HG03175 (cell line): ENCODE measurements around the gene TFDP2.
"Not testable (repeated sequence)": the region's sequence is repeated elsewhere in the genome, so short reads cannot be mapped to it uniquely, and the experiment has no call there.

Experiments
- ATAC-seq: cut with Tn5 transposase; IDR thresholded peaks from one replicate; pipeline ENCODE4 v1.9.1; 2021; ENCODE audit warnings: mild to moderate bottlenecking, moderate library complexity; ENCODE audit not compliant: unreplicated experiment

Gene TFDP2

DNA sequence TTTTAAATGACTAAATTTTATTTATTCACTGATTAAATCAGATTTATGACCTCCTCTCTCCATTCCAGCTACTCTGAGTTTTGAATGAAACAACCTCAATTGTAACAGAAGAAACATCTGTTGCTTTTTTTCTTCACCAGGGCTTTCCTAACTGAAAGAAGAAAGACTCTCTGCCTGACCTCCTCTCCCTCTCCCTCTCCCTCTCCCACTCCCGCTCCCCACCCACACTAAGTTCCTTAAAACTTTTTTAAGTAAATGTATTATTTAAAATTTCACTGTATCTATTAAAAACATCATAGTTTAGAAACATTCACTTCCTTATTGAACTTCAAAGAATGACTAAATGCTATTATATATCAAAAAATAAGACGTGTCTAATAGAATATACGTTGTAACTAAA lies 122.0 kb downstream of the TFDP2 start:
- no peak for ATAC-seq

DNA sequence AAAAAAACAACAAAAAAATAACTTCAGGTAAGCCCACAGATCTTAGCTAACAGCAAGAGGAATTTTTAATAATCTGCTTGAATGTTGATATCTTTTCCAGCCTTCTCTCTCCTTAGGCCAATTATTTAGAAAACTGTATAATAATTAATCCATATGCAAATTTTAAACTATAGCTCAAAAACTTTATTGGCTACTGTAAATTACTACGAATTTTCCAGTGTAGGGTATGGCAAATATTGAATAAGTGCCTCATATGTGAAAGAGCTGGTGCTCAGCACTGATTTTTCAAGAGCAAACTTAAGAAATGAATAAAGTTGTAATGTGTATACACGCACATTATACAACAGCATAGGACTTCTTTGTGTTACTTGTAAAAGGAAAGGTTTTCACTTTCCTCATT lies 123.0 kb downstream of the TFDP2 start:
- ATAC-seq: no peak

DNA sequence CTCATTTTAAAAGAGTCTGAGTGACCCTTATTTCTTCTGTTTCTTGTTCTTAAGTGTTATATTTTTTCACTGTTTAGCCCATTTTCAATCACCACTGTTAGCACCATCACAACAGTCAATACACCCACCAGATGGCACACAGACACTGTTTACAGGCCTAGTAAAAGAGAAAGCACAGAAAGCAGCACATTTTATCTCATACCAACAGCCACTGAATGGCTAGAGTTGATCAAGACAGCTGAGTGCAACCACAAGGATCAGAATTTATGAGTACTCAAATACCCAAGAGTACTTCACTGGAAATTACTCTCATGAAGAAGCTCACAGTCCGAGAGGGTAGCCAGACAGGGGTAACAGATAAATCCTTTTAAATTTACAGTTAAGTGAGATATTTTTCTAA lies 127.0 kb downstream of the TFDP2 start:
- ATAC-seq: peak; percentile 71

DNA sequence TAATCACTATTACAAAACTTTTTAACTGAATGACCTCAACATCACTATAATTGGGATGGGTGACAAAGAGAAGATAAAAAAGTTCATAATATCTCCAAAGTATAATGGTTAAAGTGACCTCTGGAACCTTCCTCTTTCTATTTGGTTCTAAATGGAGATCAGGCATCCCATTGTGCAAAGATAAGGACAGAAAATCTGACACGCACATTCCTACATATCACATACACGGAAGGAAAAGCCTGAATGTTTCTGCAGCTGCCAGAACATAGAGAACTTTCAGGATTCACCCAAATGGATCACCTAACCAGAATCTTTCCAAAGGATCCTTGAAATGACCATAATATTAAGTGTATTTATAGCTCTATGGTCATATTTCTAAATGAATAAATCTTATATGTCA lies 128.2 kb downstream of the TFDP2 start:
- no peak for ATAC-seq

DNA sequence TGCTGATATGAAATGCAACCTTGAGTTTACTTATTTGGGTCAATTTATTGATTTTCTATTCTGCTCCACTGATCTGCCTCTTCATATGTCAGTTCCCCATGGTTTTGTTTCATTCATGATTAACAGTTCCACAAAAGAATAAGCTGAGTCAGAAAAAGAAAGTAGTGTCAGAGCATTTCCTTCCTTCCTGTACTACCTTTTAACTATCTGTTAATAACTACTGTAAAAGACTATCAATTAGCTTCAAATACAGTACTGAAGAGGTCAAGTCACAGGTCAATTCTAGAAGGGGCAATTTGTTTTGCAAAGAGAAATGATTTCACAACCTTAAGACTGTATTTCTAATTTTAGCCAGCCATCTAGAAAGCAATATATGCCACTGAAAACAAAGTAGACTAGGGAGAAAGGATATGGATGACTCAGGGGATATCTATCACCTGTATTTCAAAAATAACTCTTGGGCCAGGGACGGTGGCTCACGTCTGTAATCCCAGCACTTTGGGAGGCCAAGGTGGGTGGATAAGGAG lies 129.5 kb downstream of the TFDP2 start:
- peak; percentile 84 for ATAC-seq

DNA sequence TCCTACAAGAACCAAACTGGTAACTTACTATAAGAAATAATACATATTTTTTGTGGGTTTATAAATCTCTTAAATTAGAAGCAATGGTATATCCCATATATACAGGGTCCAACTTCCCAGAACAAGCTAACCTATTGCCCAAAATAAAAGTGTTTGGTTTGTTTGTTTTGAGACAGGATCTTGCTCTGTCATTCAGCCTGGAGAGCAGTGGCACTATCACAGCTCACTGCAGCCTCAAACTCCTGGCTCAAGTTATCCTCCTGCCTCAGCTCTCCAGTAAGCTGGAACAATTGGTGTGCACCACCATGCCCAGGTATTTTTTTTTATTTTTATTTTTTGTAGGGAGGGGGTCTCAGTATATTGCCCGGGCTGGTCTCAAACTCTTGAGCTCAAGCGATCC lies 135.4 kb downstream of the TFDP2 start:
- ATAC-seq: no peak

DNA sequence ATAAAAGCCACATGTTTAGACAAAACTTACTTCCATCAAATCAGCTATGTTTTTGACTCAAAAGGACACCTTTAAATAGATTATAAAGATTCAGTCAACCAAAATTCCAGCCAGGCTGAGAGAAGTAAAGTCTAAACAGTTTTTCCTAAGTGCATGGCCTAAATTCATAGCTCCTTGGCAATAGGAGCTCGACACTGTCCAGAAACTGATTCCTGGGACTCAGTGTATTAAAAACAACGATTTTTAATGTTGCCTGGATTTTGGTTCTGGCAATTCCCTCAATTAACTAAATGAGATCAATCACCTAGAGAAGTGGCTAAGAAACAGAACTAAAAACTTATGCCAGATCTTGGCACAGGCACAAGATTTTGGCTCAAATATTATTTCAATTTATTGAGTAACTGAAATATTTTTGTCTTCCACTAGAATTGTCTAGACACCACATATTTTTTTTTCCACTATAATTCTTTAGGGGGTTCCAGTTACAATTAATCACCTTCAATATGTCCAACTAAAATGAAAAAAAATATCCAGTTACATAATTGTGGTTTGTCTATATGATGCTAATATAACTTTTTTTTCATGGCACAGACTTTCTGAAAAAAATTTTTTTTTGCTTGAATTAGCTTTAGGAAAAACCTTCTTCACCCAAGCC lies 135.9 kb downstream of the TFDP2 start:
- ATAC-seq: no peak

DNA sequence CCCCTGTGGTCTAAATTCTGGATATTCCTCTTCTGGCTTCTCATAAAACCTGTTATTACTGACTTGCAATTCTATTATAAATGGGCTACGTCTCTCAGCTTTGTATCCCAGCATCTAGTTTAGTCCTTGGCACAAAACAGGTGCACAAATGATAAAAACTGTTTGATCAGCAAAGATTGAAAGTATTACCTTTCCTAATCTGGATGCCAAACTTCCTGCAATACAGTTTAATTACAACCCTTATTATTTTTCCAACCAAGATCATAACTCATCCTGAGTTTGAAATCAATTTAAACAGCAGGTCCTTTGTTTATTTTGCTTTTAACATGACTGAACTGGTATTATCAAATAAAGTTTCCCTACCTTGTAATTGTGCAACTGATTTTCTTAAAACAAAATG lies 140.3 kb downstream of the TFDP2 start:
- ATAC-seq: no peak

DNA sequence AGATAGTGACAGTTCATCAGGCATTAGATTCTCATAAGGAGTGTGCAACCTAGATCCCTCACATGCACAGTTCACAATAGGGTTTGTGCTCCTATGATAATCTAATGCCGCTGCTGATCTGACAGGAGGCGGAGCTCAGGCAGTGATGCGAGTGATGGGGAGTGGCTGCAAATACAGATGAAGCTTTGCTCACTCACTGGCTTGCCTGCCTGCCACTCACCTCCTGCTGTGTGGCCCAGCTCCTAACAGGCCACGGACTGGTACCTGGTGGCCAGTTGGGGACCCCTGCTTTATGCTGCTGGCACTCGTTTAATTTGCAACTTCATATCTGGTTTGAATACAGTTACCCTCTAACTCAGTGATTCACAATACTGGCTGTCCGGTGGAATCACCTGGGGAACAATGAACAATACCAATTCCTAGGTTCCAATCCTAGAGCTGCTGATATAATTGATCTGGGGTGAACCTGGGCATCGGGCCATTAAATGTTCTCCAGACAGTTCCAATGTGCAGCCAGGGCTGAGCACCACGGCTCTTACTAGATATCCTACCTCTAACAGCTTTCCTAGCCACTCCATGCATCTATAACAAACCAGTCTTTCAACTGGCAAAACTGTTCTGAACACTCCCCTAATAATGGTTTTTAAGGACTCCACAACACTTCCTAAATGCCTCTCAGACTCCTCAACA lies 141.5 kb downstream of the TFDP2 start:
- ATAC-seq: no peak

DNA sequence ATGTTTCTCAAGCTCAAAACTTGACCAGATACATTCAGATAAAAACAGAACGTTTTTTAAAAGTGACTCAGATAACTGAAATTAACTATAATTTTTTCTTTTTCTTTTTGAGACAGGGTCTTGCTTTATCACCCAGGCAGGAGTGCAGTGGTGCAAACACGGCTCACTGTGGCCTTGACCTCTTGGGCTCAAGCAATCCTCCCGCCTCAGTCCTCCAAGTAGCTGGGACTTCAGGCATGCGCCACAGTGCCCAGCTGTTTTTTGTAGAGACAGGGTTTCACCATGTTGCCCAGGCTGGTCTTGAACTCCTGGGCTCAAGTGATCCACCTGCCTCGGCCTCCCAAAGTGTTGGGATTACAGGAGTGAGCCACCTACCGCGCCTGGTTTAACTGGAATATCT lies 144.4 kb downstream of the TFDP2 start:
- not testable (repeated sequence) for ATAC-seq

DNA sequence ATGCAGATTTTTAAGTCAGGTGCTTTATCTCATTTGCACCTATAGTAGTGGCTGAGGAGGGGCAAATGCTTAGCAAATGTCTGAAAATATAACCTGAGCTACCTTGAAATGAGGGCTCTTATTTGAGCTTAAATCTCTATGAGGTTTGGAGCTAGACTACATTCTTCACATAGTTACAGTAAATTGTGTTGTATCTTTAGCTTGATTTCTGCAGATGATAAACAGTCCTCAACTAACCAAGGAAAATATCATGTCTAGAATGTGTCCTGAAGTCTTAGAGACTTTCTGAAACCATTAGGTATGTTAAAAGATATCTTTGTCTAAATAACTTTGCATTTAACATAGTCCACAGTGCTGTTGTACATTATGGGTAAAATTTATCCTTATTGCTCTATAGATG lies 145.3 kb downstream of the TFDP2 start:
- ATAC-seq: no peak

DNA sequence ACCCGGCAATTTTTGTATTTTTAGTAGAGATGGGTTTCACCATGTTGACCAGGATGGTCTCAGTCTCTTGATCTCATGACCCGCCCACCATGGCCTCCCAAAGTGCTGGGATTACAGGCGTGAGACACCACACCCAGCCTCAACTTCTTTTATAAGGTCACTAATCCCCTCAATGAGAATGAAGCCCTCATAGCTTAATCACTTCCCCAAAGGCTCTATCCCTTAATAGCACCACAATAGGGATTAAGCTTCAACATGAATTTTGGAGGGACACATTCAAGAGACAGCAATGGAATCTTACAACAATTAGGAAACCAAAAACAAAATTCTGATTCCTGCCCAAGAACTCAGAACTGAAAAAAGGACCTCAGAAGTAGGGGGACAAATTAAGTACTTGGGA lies 146.1 kb downstream of the TFDP2 start:
- ATAC-seq: no peak

DNA sequence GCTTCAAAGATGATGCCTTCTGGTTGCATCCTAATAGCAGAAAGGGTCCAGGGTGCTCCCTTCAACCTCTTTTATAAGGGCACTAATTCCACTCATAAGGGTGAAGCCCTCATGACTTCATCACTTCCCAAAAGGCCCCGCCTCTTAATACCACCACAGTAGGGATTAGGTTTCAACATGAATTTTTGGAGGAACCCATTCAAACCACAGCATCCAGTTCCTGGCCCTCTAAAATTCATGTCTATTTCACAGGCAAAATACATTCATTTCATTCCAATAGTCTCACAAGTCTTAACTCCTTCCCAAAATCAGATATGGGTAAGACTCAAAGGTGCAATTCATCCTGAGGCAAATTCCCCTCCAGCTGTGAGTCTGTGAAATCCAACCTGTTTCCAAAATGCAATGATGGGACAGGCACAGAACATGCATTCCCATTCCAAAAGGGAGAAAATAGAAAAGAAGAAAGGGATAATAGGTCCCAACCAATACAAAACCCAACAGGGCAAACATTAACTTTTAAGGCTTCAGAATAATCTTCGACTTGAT lies 148.9 kb downstream of the TFDP2 start:
- ATAC-seq: no peak

DNA sequence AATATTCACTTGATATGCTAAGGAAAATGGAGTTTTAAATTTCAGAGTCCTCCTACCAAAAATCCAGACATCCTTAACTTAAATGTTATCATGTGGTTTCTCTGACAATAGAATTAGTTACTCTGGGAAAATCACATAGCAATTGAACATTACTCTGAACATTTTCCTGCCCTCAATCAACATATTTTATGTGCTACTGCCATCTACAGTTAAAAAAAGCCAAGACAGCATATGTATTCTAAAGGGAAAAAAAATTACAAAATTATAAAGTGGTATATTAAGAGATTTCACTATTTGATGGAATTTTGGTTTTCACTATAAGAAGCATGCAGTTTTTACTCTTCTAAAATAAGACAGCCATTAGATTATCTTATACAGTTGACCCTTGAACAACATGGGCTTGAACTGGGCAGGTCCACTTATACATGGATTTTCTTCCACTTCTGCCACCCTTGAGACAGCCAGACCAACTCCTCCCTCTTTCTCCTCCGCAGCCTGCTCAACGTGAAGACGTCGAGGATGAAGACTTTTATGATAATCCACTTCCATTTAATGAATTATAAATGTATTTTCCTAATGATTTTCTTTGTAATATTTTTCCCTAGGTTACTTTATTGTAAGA lies 150.6 kb downstream of the TFDP2 start:
- ATAC-seq: no peak

DNA sequence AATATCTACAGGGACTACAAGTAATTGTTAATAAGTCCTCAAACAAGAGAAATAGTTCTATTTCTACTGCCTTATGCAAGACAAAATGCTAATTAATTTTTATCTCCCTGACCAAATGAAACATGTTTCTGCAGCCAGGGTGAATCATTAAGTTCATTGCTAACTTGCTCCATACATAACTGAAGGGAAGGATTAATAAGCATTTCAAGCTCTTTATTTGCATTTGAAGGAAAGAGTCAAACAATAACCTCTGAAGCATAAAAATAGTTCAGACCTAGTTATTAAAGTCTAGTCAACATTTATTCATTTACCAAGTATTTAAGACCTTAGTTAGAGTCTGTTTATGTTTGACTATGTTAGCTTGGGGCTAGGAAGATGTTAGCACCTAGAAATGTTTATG lies 152.9 kb downstream of the TFDP2 start:
- ATAC-seq: peak; percentile 52

DNA sequence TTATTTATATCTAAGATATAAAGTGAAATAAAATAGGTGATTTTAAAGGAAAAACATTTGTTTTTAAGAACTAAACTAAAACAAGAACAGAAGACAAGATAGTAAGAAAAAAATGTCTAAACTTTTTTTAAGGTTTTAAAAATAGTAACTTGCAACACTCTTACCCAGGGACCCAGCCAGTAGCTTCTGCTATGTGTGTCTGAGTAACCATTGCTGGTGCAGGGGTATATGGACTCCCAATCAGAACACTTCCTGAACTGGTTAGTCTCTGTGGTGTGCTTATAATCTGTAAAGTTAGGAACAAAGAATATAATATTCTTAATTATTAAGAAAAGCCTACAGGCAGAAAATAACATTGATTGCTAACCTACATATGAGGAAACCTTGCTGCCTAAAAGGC lies 154.5 kb downstream of the TFDP2 start:
- no peak for ATAC-seq

DNA sequence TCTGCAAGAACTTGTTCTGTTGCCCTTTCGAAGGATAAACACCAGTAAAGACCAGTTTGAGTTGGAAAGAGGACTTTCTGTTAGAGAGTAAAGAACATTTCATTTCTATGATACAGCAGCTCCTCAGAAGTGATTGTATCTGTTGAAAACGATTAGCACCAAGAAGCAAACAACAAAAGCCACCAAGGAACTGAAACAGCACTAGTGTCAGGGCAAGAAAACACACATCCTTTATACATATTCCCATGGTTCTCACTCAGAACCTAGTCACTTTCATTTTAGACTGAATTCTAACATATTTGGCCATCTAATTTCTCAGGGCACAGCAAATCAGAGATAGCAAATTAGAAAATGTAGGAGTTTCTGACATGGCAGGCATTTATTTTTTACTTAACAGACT lies 156.8 kb downstream of the TFDP2 start:
- ATAC-seq: peak; percentile 60

DNA sequence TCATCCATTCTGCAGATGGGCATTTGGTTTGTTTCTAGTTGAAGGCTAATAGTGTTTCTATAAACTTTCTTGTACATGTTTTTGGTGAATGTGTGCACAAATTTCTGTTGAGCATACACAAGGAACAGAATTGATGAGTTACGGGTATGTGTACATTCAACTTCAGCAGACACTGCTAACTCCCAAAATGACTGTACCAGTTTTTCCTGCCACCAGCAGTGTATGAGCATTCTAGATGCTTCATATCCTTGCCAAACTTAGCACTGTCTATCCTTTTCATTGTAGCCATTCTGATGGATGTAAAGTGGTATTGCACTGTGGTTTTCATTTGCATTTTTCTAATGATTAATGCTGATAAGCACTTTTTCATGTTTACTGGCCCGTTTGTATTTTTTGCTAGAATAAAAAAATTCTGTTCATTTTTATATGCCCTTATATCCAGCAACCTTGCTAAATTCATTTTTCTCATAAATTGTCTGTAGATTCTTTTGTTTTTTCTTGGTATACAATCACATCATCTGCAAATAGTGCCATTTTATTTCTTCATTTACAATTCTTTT lies 162.7 kb downstream of the TFDP2 start:
- ATAC-seq: no peak

DNA sequence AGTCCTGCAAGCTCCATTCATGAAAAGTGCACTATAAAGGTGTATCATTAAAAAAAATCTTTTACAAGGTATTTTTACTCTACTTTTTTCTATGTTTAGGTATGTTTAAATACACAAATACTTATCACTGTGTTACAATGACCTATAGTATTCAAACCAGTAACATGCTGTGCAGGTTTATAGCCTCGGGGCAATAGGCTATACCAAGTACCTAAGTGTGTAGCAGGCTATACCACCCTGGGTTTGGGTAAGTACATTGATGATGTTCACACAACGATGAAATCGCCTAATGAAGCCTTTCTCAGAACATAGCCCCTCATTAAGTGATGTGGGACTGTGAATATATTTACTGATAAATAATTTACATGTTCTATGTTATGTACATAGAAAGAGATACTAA lies 168.3 kb downstream of the TFDP2 start:
- ATAC-seq: no peak

DNA sequence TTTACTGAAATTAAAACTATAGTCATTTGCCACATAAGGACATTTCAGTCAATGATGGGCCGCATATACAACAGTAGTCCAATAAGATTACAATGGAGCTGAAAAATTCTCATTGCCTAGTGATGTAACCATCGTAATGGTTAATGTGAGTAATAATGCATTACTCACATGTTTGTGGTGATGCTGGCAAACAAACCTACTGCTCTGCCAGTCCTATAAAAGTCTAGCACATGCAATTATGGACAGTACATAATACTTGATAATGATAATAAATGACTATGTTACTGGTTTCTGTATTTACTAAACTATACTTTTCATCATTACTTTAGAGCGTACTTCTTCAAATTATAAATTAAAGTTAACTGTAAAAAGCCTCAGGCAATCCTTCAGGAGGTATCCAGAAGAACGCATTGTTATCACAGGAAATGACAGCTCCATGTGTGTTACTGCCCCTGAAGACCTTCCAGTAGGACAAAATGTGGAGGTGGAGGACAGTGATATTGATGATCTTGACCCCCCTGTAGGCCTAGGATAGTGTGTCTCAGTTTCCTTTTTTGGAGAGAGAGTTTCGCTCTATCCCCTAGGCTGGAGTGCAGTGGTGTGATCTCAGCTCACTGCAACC lies 170.2 kb downstream of the TFDP2 start:
- ATAC-seq: no peak

DNA sequence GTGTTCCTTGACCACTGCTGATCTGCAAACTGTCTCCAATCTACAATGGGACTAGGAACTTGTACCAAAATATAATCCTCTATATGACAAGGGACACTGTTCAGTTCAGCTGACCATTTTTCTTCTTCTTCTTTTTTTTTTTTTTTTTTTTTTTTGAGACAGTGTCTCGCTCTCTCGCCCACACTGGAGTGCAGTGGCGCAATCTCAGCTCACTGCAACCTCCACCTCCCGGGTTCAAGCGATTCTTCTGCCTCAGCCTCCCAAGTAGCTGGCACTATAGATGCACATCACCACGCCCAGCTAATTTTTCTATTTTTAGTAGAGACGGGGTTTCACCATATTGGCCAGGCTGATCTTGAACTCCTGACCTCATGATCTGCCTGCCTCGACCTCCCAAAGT lies 174.6 kb downstream of the TFDP2 start:
- not testable (repeated sequence) for ATAC-seq
